SH-SY5Y (cell line): Measurements from ENCODE around the gene FAR1.

Experiments
- GATA2 ChIP-seq: IDR thresholded peaks from 2 replicates; pipeline ENCODE4 v1.6.1; 2011; ENCODE audit warnings: mild to moderate bottlenecking, low read depth, low read length
- GATA3 ChIP-seq: IDR thresholded peaks from 2 replicates; pipeline ENCODE4 v1.6.1; 2011; ENCODE audit warnings: low read depth, mild to moderate bottlenecking, low read length, moderate library complexity

FAR1 gene

DNA sequence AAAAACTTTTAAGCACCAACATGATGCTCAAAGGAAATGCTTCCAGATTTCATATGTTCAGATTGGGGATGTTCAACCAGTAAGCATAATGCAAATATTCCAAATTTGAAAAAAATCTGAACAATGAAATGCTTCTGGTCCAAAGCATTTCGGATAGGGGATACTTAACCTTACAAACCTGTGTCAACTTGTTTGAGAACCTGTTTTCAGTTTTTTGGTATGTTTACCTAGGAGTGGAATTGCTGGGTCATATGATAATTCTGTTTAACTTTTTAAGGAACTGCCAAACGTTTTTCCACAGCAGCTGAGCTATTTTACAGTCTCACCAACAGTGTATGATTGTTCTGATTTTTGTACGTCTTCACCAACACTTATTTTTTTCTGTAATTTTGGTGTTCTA lies 23.7 kb downstream of the FAR1 start:
- TF ChIP-seq GATA2: no peak
- TF ChIP-seq GATA3: no peak

- no peak for TF ChIP-seq GATA2
- no peak for TF ChIP-seq GATA3
These were observed 25.6 kb downstream of the FAR1 start for GRCh38 chr11:13694115-13694514.

DNA sequence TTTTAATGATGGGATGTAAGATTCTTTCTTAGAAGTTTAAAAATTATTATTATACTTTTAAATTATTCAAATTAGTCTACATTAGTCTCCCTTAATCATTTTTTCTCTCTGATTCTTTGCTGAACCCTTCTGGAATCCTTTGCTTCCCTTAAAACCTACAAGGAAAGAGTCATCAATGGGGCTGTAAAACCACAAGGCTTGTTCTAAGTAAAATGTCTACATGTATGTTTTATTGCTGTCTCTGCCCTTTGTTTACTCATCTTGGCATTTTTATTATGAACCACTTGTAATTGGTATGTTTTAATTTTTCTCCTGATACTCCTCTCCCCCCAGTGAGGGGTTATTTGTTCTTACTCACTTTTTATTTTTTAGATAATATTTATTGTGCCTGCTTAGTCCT lies 27.4 kb downstream of the FAR1 start:
- TF ChIP-seq GATA3: no peak
- no peak for TF ChIP-seq GATA2

- TF ChIP-seq GATA2: no peak
- no peak for TF ChIP-seq GATA3
These were observed 29.2 kb downstream of the FAR1 start for GRCh38 chr11:13697710-13698109.

GRCh38 chr11:13698132-13698531 lies 29.7 kb downstream of the FAR1 start:
- TF ChIP-seq GATA2: no peak

GRCh38 chr11:13699041-13699440 lies 30.6 kb downstream of the FAR1 start:
- TF ChIP-seq GATA3 (no peak), GATA2 (no peak)

DNA sequence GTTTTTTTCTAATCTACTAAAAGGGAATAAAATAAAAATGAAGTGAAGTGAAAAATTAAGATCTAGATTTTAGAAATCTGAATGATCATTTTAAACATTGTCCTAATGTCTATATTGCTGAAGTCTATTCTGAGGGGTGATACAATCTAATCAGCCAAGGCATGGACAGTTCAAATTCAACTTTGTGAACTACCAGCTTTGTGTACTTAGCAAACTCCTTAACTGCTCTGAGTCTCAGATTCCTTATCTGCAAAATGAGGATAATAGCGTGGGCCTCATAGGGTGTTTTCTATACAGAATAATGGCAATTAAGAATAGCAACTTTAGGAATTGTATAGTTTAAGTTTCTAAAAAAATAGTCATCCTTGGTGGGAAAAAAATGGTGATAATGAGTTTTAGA lies 31.4 kb downstream of the FAR1 start:
- TF ChIP-seq GATA2 (no peak), GATA3 (no peak)

GRCh38 chr11:13701506-13701905 lies 33.0 kb downstream of the FAR1 start:
- TF ChIP-seq GATA3 (no peak), GATA2 (no peak)

GRCh38 chr11:13702071-13702470 lies 33.6 kb downstream of the FAR1 start:
- TF ChIP-seq GATA3 (no peak), GATA2 (no peak)

- TF ChIP-seq GATA3: no peak
- no peak for TF ChIP-seq GATA2
These were observed 37.2 kb downstream of the FAR1 start for GRCh38 chr11:13705710-13706109.

DNA sequence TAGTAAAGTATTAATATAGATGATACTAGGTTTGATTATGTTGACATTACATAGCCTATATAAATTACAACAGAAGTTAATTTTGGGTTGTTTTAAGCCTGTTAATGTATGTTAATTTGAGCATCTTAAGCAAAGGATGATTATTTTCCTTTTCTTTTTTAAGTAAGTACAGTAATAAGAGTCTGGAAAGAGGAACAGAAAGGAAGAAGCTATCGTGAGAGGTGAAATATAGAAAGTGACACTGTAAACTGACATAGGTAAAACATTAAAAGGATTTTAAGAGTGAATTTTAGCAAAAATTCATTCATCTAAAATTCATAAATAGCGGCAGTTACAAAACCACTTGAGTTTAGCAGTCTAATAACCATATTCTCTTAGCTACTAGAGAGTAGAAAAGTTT lies 45.5 kb downstream of the FAR1 start:
- TF ChIP-seq GATA3: no peak
- no peak for TF ChIP-seq GATA2

- TF ChIP-seq GATA3 (no peak), GATA2 (no peak)
These were observed 48.9 kb downstream of the FAR1 start for GRCh38 chr11:13717331-13717730.

DNA sequence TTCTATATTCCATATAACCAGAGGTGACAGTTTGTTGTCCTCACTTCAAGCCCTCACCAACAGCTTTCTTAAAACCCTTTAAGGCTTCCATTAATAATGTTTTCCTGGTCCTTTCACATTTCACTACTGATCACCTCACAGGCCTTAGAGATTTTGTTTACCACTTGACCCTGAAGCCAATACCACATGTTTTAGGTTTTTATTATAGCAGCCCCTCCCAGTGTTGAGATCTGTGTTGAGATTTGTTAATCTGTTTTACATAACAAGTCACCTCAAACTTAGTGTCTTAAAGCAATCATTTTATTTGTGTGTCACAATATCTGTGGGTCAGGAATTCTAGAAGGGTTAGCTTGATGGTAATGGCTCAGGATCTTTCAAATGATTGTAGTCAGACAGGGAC lies 49.9 kb downstream of the FAR1 start:
- TF ChIP-seq GATA3: no peak
- TF ChIP-seq GATA2: no peak

DNA sequence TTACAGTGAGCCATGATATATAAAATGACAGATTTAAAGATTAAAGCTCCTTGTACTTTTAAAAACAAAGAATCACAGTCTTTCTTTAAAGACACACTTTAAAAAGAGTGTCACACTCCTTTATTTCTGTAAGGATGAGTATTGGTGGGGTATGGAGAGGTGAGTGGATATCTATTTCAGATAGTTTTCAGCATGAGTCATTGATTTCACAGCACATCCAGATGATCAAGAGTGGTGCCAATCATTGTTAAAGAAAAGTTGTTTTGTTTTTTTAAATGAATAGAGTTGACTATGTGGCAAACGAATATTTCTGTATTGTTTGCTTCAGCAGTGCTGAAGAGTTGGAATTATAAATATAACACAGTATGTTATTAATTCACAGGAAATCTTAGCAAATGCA lies 52.5 kb downstream of the FAR1 start:
- TF ChIP-seq GATA3: no peak
- no peak for TF ChIP-seq GATA2

GRCh38 chr11:13721760-13722159 lies 53.3 kb downstream of the FAR1 start:
- TF ChIP-seq GATA2: no peak
- no peak for TF ChIP-seq GATA3

DNA sequence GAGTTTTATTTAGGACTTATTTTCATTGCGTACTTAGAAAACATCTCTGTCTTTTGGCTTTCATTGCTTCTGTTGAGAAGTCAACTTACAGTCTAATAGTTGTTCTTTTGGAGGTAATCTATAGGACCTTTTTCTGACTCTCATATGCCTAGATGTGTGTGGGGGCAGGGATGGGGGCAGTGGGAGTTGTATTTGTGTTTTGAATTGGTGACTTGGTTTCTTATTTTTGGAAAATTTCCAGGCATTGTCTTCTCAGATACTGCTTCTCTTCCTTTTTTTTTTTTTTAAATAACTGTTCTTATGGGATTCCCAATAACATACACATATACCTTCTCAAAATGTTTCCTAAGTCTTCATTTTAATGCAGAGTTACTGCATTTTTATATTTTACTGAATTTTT lies 58.0 kb downstream of the FAR1 start:
- no peak for TF ChIP-seq GATA2
- TF ChIP-seq GATA3: no peak
